Measurements from ENCODE around the gene RABGAP1L.

RABGAP1L gene

DNA sequence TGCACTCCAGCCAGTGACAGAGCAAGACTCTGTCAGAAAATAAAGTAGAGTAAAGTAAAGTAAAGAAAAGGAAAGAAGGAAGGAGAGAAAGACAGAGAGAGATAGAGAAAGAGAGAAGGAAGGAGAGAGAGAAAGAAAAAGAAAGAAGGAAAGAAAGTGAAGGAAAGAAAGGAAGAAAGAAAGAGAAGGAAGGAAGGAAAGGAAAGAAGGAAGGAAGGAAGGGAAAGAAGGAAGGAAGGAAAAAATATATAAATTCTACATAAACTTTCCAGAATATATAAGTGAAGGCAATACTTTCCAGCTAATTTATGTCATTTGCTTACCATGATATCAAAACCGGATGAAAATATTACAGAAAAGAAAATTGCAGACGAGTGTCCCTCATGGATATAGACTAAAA lies 216.7 kb downstream of the RABGAP1L start:
- in situ Hi-C loops (cut with HindIII; ENCODE audit: low pct_ligation_motif_present, low sequenced_read_pairs), result no loop called here
- TF ChIP-seq, protein P1, sequence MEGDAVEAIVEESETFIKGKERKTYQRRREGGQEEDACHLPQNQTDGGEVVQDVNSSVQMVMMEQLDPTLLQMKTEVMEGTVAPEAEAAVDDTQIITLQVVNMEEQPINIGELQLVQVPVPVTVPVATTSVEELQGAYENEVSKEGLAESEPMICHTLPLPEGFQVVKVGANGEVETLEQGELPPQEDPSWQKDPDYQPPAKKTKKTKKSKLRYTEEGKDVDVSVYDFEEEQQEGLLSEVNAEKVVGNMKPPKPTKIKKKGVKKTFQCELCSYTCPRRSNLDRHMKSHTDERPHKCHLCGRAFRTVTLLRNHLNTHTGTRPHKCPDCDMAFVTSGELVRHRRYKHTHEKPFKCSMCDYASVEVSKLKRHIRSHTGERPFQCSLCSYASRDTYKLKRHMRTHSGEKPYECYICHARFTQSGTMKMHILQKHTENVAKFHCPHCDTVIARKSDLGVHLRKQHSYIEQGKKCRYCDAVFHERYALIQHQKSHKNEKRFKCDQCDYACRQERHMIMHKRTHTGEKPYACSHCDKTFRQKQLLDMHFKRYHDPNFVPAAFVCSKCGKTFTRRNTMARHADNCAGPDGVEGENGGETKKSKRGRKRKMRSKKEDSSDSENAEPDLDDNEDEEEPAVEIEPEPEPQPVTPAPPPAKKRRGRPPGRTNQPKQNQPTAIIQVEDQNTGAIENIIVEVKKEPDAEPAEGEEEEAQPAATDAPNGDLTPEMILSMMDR (IDR thresholded peaks at IDR 0.05; ENCODE audit: low read depth, low read length, missing control alignments), result no peak
- Histone ChIP-seq H3K4me3 (ENCODE audit: low read depth, low read length) (no peak overlapping the region), H3K27me3 (replicated peaks) (no peaks in the 10 kb centered on the region), H3K27ac (no peak overlapping the region), H3K36me3 (replicated peaks) (no peaks in the 10 kb centered on the region)
- DNase-seq, result no peak

DNA sequence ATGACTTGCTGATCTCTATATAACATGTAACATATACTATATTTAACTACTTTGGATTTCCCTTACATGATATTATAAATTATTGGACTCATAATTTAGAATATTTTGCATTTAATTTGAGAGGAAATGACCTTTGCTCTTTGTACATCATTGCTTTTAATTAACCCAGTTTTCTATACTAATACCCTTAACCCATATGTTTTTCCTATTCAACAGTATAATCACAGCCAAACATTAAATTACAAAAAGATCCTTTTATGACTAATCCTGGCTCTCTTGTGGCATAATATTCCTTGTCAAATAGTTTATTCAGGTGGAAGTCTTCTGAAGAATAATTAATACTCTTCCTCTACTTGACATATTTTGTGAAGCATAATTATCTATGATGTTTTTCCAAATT lies 232.4 kb downstream of the RABGAP1L start:
- DNase-seq, result no peak
- Histone ChIP-seq H3K27me3 (replicated peaks) (no peaks in the 10 kb centered on the region), H3K4me3 (ENCODE audit: low read depth, low read length) (no peak overlapping the region), H3K27ac (no peak overlapping the region), H3K36me3 (replicated peaks) (no peaks in the 10 kb centered on the region)
- in situ Hi-C loops (cut with HindIII; ENCODE audit: low pct_ligation_motif_present, low sequenced_read_pairs), result no loop called here
- TF ChIP-seq, protein P1 (IDR thresholded peaks at IDR 0.05; ENCODE audit: low read depth, low read length, missing control alignments), result no peak

DNA sequence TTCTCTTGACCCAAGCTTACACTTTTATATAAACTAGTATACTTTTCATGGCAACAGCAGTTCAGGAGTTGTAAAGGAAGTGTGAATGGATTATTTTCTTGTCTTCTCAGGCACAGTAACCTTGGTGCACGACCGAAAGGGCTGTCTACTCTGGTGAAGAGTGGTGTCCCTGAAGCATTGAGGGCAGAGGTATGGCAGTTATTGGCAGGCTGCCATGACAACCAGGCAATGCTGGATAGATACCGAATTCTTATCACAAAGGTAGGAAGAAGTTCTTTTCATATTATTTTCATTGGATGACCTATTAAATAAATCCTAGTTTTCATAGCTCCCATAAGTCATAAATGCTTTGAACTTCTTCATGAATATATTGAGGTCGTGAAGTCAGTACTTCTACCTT lies 234.6 kb downstream of the RABGAP1L start:
- Histone ChIP-seq H3K4me3 (ENCODE audit: low read depth, low read length) (no peak overlapping the region), H3K27me3 (replicated peaks) (no peaks in the 10 kb centered on the region), H3K36me3 (replicated peaks) (no peaks in the 10 kb centered on the region), H3K27ac (no peak overlapping the region)
- in situ Hi-C loops (cut with HindIII; ENCODE audit: low pct_ligation_motif_present, low sequenced_read_pairs), result no loop called here
- TF ChIP-seq, protein P1 (IDR thresholded peaks at IDR 0.05; ENCODE audit: low read depth, low read length, missing control alignments), result no peak
- no peak for DNase-seq

DNA sequence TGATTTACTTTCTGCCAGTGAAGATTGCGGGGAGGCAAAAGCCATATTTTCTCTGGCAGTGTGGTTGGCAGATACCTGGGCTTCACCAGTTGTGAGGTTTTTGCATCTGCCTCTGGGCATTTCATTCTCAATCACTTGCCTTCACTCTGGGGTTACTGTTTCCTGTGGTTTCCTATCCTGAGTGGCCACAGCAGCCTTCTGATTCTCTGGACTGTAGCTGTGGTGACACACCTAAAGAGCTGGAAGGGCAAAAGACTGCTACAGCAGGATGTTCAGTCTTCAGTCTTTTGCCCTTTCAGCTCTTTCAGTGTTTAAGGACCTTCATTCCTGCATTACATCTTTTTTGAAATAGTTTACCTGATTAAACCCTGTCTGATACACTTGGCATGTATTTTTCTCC lies 237.9 kb downstream of the RABGAP1L start:
- TF ChIP-seq, protein P1 (IDR thresholded peaks at IDR 0.05; ENCODE audit: low read depth, low read length, missing control alignments), result no peak
- no peak overlapping the region for H3K27ac ChIP-seq
- H3K4me3 ChIP-seq (ENCODE audit: low read depth, low read length), result no peak overlapping the region
- in situ Hi-C loops (cut with HindIII; ENCODE audit: low pct_ligation_motif_present, low sequenced_read_pairs), result no loop called here
- no peaks in the 10 kb centered on the region for H3K27me3 ChIP-seq (replicated peaks)
- no peaks in the 10 kb centered on the region for H3K36me3 ChIP-seq (replicated peaks)
- peak; percentile 8 for DNase-seq

DNA sequence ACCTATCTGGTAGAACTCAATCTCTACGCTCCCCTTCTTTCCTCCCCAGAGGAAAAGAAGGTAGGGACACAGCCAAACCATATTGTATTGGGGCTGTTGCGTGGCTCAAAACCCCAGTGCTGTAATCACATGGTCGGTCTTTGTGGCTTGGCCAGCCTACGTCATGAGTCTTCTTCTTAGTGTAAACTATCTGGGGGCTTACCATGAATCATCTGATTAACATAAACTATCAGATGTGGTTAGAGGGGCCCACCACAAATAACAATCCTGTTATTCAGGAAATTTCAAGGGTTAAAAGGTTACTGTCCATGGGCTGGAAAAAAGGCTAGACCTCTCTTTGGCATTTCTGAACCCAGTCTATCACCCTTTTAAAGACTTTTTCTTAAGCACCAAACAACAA lies 238.9 kb downstream of the RABGAP1L start:
- Histone ChIP-seq H3K36me3 (replicated peaks) (no peaks in the 10 kb centered on the region), H3K27ac (no peak overlapping the region), H3K4me3 (ENCODE audit: low read depth, low read length) (no peak overlapping the region), H3K27me3 (replicated peaks) (no peaks in the 10 kb centered on the region)
- in situ Hi-C loops (cut with HindIII; ENCODE audit: low pct_ligation_motif_present, low sequenced_read_pairs), result no loop called here
- TF ChIP-seq, protein P1 (IDR thresholded peaks at IDR 0.05; ENCODE audit: low read depth, low read length, missing control alignments), result no peak
- DNase-seq, result peak; percentile 81

DNA sequence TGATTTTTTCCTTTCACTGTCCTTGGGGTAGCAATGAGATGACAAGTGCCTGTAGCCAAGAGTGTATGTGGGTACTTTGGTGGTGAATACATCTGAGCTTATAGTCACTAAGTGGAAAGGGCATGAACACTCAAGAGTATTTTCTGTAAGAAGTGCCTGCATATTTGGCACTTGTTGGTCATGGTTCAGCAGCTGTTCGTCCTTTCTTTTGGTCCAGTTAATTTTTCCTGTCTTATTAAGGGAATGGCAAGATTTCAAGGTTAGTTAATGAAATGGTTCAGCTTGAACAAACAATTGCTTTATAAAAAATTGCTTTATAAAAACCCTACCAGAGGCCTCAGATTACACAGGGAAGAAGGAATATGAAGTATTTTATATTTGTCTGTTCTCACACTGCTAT lies 239.9 kb downstream of the RABGAP1L start:
- in situ Hi-C loops (cut with HindIII; ENCODE audit: low pct_ligation_motif_present, low sequenced_read_pairs), result no loop called here
- Histone ChIP-seq H3K4me3 (ENCODE audit: low read depth, low read length) (no peak overlapping the region), H3K27ac (no peak overlapping the region), H3K36me3 (replicated peaks) (no peaks in the 10 kb centered on the region), H3K27me3 (replicated peaks) (no peaks in the 10 kb centered on the region)
- DNase-seq, result no peak
- TF ChIP-seq, protein P1 (IDR thresholded peaks at IDR 0.05; ENCODE audit: low read depth, low read length, missing control alignments), result no peak
